ENCODE data around the gene GDI1. TPM values are rescaled to one million over a fixed set of nuclear protein-coding genes. Genes with fewer than 3 reads are reported as not detected.

Gene GDI1
- total and polyA plus RNA-seq, 2 donors, result 39.2 to 144 TPM

DNA sequence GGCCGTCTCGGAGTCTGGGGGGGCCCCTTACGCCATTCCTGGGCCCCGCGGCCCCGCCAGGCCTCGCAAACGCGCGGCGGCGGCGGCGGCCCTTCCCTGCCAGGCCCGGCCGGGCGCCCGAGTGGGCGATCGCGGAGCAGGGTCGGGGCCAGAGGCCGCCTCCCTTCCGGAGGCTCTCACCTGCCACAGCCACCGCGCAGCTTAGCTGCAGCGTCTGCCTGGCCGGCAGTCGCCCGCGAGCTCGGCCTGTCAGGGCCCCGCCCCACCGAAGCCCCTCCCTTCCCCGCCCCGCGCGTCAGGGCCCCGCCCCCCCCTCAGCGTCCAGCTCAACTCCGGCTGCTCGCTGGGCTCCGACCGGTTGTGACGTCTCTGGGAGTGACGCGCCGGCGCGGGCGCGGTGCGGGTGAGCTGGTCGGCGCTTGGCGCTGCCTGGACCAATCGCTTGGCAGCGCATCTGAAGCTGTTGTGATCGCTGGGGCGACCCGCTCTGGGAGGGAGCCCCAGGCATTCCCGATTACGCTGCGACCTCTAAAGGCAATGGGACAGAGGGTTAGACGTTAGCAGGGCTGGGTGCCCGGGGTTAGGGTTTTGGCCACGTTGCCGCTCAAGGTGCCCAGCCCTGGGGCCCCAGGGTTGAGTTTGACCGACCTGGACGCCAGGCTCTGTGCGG lies 53.6 kb downstream of the GDI1 start, which contains the start of gene SLC10A3:
Gene SLC10A3 (minus strand): TSS at position 216 of the 670 bp plus-strand sequence. CDS start 1,689 bp downstream, outside the sequence.
- Histone ChIP-seq H3K9me3 (ENCODE audit: control insufficient read depth in 2 of 2, insufficient read depth in 1 of 2, low read length in 1 of 2) (peaks cover 0 to 18% of the 10 kb centered on the region in 2 donors), H3K36me3 (ENCODE audit: control insufficient read depth in 2 of 2, insufficient read depth in 2 of 2, low read length in 1 of 2) (peaks cover 0 to 12% of the 10 kb centered on the region in 2 donors), H3K27me3 (ENCODE audit: control insufficient read depth in 2 of 2, insufficient read depth in 1 of 2, low read length in 1 of 2) (no peaks in the 10 kb centered on the region), H3K4me1 (ENCODE audit: control insufficient read depth in 2 of 2, insufficient read depth in 2 of 2, low read length in 2 of 2) (peaks cover 5 to 21% of the 10 kb centered on the region in 2 donors), H3K4me3 (ENCODE audit: low read length in 2 of 2) (peak within 1 kb of the TSS; percentile 67 to 68), H3K27ac (ENCODE audit: low read depth in 1 of 2, low read length in 1 of 2) (peak within 1 kb of the TSS; percentile 89 to 94)
- DNase-seq (ENCODE audit: low read depth in 6 of 9, low spot score in 9 of 9), result peak; percentile 55 to 90 (median 72)
- under 1% methylated on average over 65 of the region's 71 CpGs for WGBS

Other genes starting within 250 kb of the GDI1 start
- not detected for gene OPN1MW2, start 217.4 kb upstream of the GDI1 start, total RNA-seq
- not detected for gene OPN1MW2, start 217.4 kb upstream of the GDI1 start, polyA plus RNA-seq
- not detected for gene OPN1MW3, start 179.6 kb upstream of the GDI1 start, total RNA-seq
- gene OPN1MW3, start 179.6 kb upstream of the GDI1 start, polyA plus RNA-seq, result 0.02 TPM
- gene TEX28, start 142.0 kb upstream of the GDI1 start, total RNA-seq, result not detected
- 0.05 TPM for gene TEX28, start 142.0 kb upstream of the GDI1 start, polyA plus RNA-seq
- 1.3 TPM for gene TKTL1, start 141.4 kb upstream of the GDI1 start, total RNA-seq
- 0.43 TPM for gene TKTL1, start 141.4 kb upstream of the GDI1 start, polyA plus RNA-seq
- 164 TPM for gene FLNA, start 62.5 kb upstream of the GDI1 start, total RNA-seq
- 412 TPM for gene FLNA, start 62.5 kb upstream of the GDI1 start, polyA plus RNA-seq
- gene EMD, start 57.9 kb upstream of the GDI1 start, total RNA-seq, result 8.2 TPM
- 110 TPM for gene EMD, start 57.9 kb upstream of the GDI1 start, polyA plus RNA-seq
- gene RPL10, start 38.8 kb upstream of the GDI1 start, total RNA-seq, result 5,085 TPM
- gene RPL10, start 38.8 kb upstream of the GDI1 start, polyA plus RNA-seq, result 5,714 TPM
- 10.1 TPM for gene DNASE1L1, start 27.9 kb upstream of the GDI1 start, total RNA-seq
- gene DNASE1L1, start 27.9 kb upstream of the GDI1 start, polyA plus RNA-seq, result 23.0 TPM
- gene TAFAZZIN, start 25.6 kb upstream of the GDI1 start, total RNA-seq, result 21.0 TPM
- gene TAFAZZIN, start 25.6 kb upstream of the GDI1 start, polyA plus RNA-seq, result 111 TPM
- gene ATP6AP1, start 8.5 kb upstream of the GDI1 start, total RNA-seq, result 26.6 TPM
- 53.7 TPM for gene ATP6AP1, start 8.5 kb upstream of the GDI1 start, polyA plus RNA-seq
- gene FAM50A, start 7.0 kb downstream of the GDI1 start, total RNA-seq, result 29.8 TPM
- gene FAM50A, start 7.0 kb downstream of the GDI1 start, polyA plus RNA-seq, result 112 TPM
- gene PLXNA3, start 21.1 kb downstream of the GDI1 start, total RNA-seq, result 2.2 TPM
- gene PLXNA3, start 21.1 kb downstream of the GDI1 start, polyA plus RNA-seq, result 14.3 TPM
- 39.9 TPM for gene LAGE3, start 42.1 kb downstream of the GDI1 start, total RNA-seq
- gene LAGE3, start 42.1 kb downstream of the GDI1 start, polyA plus RNA-seq, result 17.3 TPM
- 29.9 TPM for gene UBL4A, start 49.5 kb downstream of the GDI1 start, total RNA-seq
- 20.7 TPM for gene UBL4A, start 49.5 kb downstream of the GDI1 start, polyA plus RNA-seq
- 6.1 TPM for gene SLC10A3, start 53.5 kb downstream of the GDI1 start, total RNA-seq
- 21.6 TPM for gene SLC10A3, start 53.5 kb downstream of the GDI1 start, polyA plus RNA-seq
- gene FAM3A, start 79.1 kb downstream of the GDI1 start, total RNA-seq, result 18.4 TPM
- 73.4 TPM for gene FAM3A, start 79.1 kb downstream of the GDI1 start, polyA plus RNA-seq
- gene G6PD, start 109.7 kb downstream of the GDI1 start, total RNA-seq, result 13.9 TPM
- 21.0 TPM for gene G6PD, start 109.7 kb downstream of the GDI1 start, polyA plus RNA-seq
- 17.7 TPM for gene IKBKG, start 110.5 kb downstream of the GDI1 start, total RNA-seq
- 38.3 TPM for gene IKBKG, start 110.5 kb downstream of the GDI1 start, polyA plus RNA-seq
- not detected for gene CTAG1A, start 148.0 kb downstream of the GDI1 start, total RNA-seq
- gene CTAG1A, start 148.0 kb downstream of the GDI1 start, polyA plus RNA-seq, result 0.07 TPM
- gene CTAG1B, start 182.1 kb downstream of the GDI1 start, total RNA-seq, result not detected
- gene CTAG1B, start 182.1 kb downstream of the GDI1 start, polyA plus RNA-seq, result not detected
- not detected for gene CTAG2, start 216.4 kb downstream of the GDI1 start, total RNA-seq
- gene CTAG2, start 216.4 kb downstream of the GDI1 start, polyA plus RNA-seq, result 0.05 TPM

Data from thymus (tissue), 11 donors.